GM12892 (cell line): Measurements from ENCODE around the gene FRS3.

Experiments
- POLR2A ChIP-seq: IDR thresholded peaks from 2 replicates; pipeline ENCODE4 v1.6.1; 2011; ENCODE audit warnings: low read depth, low read length, control low read depth
- POLR2AphosphoS5 ChIP-seq: IDR thresholded peaks from 2 replicates; pipeline ENCODE4 v1.6.1; 2011; ENCODE audit warnings: low read depth, low read length, control low read depth

GRCh38 chr6:41791305-41791704 is 11.6 kb upstream of the FRS3 start:
- no peak for TF ChIP-seq POLR2A
- no peak for TF ChIP-seq POLR2AphosphoS5
